OCI-LY7 (cell line): Measurements from ENCODE around the gene MSH3. TPM values are rescaled to one million over a fixed set of nuclear protein-coding genes. Genes with fewer than 3 reads are reported as not detected.

ENCODE experiments used
- Bru-seq: library from RNA; stranded (reverse); fragments of 400-500 nt; gene quantifications from one replicate; lab custom pipeline; 2021; lab: Mats Ljungman, UMichigan
- BruChase-seq, 2 experiments: library from RNA; stranded (reverse); fragments of 400-500 nt; gene quantifications; one replicate each; lab custom pipeline; 2021; lab: Mats Ljungman, UMichigan
- BruUV-seq: library from RNA; stranded (reverse); fragments of 400-500 nt; replicated peaks from 2 replicates; lab custom pipeline; 2021; lab: Mats Ljungman, UMichigan
- CTCF ChIA-PET: fragments of 300-600 bp; sonication (Branson Sonifier 250); formaldehyde crosslinking; loops from one replicate; lab custom pipeline; 2022; ENCODE audit warnings: antibody characterized with exemption; ENCODE audit not compliant: unreplicated experiment; lab: Charles Lee
- POLR2A ChIA-PET: fragments of 300-600 bp; sonication (Branson Sonifier 250); formaldehyde crosslinking; loops from one replicate; lab custom pipeline; 2022; ENCODE audit warnings: antibody characterized with exemption; lab: Charles Lee
- DNase-seq: peaks from one replicate; pipeline ENCODE4 v3.0.0-alpha.2; 2015; ENCODE audit warnings: low spot score
- H2AFZ ChIP-seq: fragments of 200-600 bp; sonication (generic), shearing (Covaris generic); 2 replicates; pipeline ENCODE4 v1.6.1; 2014; ENCODE audit warnings: mild to moderate bottlenecking, antibody characterized with exemption, low read length, moderate library complexity
- H3K27ac ChIP-seq: fragments of 200-600 bp; sonication (generic); 2 replicates; pipeline ENCODE4 v1.5.1; 2014; ENCODE audit warnings: mixed run types, low read depth, mild to moderate bottlenecking, moderate library complexity, low read length, inconsistent platforms; ENCODE audit not compliant: poor library complexity, severe bottlenecking
- H3K36me3 ChIP-seq: fragments of 200-600 bp; sonication (generic); 2 replicates; pipeline ENCODE4 v1.6.1; 2014; ENCODE audit warnings: mild to moderate bottlenecking, antibody characterized with exemption, low read length, moderate library complexity, mixed read lengths; ENCODE audit not compliant: insufficient read depth
- H3K4me1 ChIP-seq: fragments of 200-600 bp; sonication (generic); 2 replicates; pipeline ENCODE4 v1.5.1; 2014; ENCODE audit warnings: mild to moderate bottlenecking, low read length; ENCODE audit not compliant: insufficient read depth, poor library complexity, severe bottlenecking
- H3K4me2 ChIP-seq: fragments of 200-600 bp; sonication (generic); 2 replicates; pipeline ENCODE4 v1.6.1; 2014; ENCODE audit warnings: mild to moderate bottlenecking, low read length
- H3K4me3 ChIP-seq: fragments of 200-600 bp; sonication (generic); 2 replicates; pipeline ENCODE4 v1.5.1; 2014; ENCODE audit warnings: mild to moderate bottlenecking, low read depth, low read length; ENCODE audit not compliant: poor library complexity, severe bottlenecking
- H3K79me2 ChIP-seq: fragments of 200-600 bp; sonication (generic); 2 replicates; pipeline ENCODE4 v1.6.1; 2016; ENCODE audit warnings: low read depth, mild to moderate bottlenecking, low read length, moderate library complexity, mixed read lengths; ENCODE audit not compliant: insufficient read depth
- H3K9me2 ChIP-seq: fragments of 200-600 bp; sonication (generic); 2 replicates; pipeline ENCODE4 v1.6.1; 2016; ENCODE audit warnings: mild to moderate bottlenecking, low read length, mixed read lengths; ENCODE audit not compliant: insufficient read depth
- H3K9me3 ChIP-seq: fragments of 200-600 bp; sonication (generic); 2 replicates; pipeline ENCODE4 v1.6.1; 2014; ENCODE audit warnings: mild to moderate bottlenecking, mixed run types, low read length, mixed read lengths
- H4K20me1 ChIP-seq: fragments of 200-600 bp; sonication (generic); 2 replicates; pipeline ENCODE4 v1.6.1; 2014; ENCODE audit warnings: mild to moderate bottlenecking, antibody characterized with exemption, low read length, moderate library complexity, mixed read lengths; ENCODE audit not compliant: insufficient read depth
- EZH2phosphoT487 ChIP-seq: fragments of 200-600 bp; sonication (generic); IDR thresholded peaks from 2 replicates; pipeline ENCODE4 v1.6.1; 2018; ENCODE audit warnings: low read depth, borderline replicate concordance, mild to moderate bottlenecking, mixed run types, antibody characterized with exemption, low read length, moderate library complexity, mixed read lengths
- intact Hi-C: fragments of 100-400 bp; cut with micrococcal nuclease; formaldehyde crosslinking; loops from one replicate; pipeline ENCODE4 v1.10.0; 2022; ENCODE audit not compliant: unreplicated experiment
- long read RNA-seq: library from polyadenylated mRNA; stranded (forward); transcript quantifications from one replicate; pipeline ENCODE4 v2.0.0, GENCODE V29; 2022
- total RNA-seq, 2 experiments: library from RNA; depleted of rRNA in 1 of 2; stranded (reverse); fragments of >200 nt in 1 of 2; shearing (Covaris generic) in 1 of 2; gene quantifications; 2 replicates each; pipeline ENCODE4 v1.2.3, GENCODE V29; 2014 to 2022
- TF ChIP-seq, protein P1 (sequence below): fragments of 200-600 bp; sonication (generic); conservative IDR thresholded peaks from 2 replicates; pipeline ENCODE4 v1.5.1; 2014; ENCODE audit warnings: mild to moderate bottlenecking, antibody characterized with exemption, low read length, moderate library complexity, mixed read lengths

MSH3 gene
- total RNA-seq (2014; rRNA removed; shearing (Covaris generic)), result 15.4 and 17.1 TPM in 2 replicates
- total RNA-seq (2022), result 26.3 and 28.3 TPM in 2 replicates
- Bru-seq, nascent RNA, result percentile 86 among the genes with signal in this experiment
- BruChase-seq, experiment 1, labeled RNA remaining after a 6-hour chase, result percentile 74 among the genes with signal in this experiment
- percentile 71 among the genes with signal in this experiment for BruChase-seq, experiment 2, labeled RNA remaining after a 2-hour chase
- long read RNA-seq, full-length matches to known transcripts, result 18 of 27 reads
- long read RNA-seq, partial matches to known transcripts, result 4 of 27 reads
- long read RNA-seq, other reads (novel, unspliced or antisense), result 5 of 27 reads

DNA sequence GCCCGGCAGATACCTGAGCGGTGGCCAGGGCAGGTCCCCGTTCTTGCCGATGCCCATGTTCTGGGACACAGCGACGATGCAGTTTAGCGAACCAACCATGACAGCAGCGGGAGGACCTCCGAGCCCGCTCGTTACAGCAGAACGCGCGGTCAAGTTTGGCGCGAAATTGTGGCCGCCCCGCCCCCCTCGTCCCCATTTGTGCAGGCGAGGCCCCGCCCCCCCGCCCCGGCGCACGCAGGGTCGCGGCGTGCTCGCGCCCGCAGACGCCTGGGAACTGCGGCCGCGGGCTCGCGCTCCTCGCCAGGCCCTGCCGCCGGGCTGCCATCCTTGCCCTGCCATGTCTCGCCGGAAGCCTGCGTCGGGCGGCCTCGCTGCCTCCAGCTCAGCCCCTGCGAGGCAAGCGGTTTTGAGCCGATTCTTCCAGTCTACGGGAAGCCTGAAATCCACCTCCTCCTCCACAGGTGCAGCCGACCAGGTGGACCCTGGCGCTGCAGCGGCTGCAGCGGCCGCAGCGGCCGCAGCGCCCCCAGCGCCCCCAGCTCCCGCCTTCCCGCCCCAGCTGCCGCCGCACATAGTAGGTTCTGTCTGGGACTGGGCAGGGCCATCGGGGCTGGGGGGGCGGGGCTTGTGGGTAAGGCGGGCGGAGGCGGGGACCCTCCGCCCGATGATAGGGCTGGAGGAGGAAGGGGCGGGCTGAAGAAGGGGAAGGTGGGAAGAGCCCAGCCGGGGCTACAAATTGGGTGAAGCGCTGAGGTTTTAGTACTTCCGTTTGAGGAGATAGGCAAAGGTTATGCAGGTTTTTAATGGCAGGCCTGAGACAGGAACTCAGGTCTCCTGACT is at the start of gene MSH3, which contains the start of gene DHFR:
MSH3 (plus strand) TSS at position 262 of the 840 bp plus-strand sequence; CDS start at position 338, 76 bp downstream.
DHFR (minus strand) TSS at position 593 of the 840 bp plus-strand sequence; CDS start at position 99, 494 bp downstream.
- peaks cover 10% of the 10 kb centered on the region; the same call in 1 of the 2 replicates for H4K20me1 ChIP-seq
- peak within 1 kb of the TSS; percentile 96 for H3K4me2 ChIP-seq
- H3K9me2 ChIP-seq, result no peaks in the 10 kb centered on the region
- H3K79me2 ChIP-seq, result peaks cover 27% of the 10 kb centered on the region
- ChIA-PET CTCF (interaction anchor here (0.6 kb wide), 3 partner anchors 71 to 1393 kb away, joined by 3 read pairs; no protein-coding TSS in a partner anchor), POLR2A (interaction anchor here (1.0 to 1.4 kb wide), 3 partner anchors 8 to 1619 kb away, joined by 4 to 9 read pairs (median 4); no protein-coding TSS in a partner anchor)
- peaks cover 6% of the 10 kb centered on the region; the same call in 1 of the 2 replicates for H3K9me3 ChIP-seq
- peaks cover 11% of the 10 kb centered on the region for H3K4me1 ChIP-seq
- no peak for TF ChIP-seq EZH2phosphoT487
- TF ChIP-seq, protein P1, sequence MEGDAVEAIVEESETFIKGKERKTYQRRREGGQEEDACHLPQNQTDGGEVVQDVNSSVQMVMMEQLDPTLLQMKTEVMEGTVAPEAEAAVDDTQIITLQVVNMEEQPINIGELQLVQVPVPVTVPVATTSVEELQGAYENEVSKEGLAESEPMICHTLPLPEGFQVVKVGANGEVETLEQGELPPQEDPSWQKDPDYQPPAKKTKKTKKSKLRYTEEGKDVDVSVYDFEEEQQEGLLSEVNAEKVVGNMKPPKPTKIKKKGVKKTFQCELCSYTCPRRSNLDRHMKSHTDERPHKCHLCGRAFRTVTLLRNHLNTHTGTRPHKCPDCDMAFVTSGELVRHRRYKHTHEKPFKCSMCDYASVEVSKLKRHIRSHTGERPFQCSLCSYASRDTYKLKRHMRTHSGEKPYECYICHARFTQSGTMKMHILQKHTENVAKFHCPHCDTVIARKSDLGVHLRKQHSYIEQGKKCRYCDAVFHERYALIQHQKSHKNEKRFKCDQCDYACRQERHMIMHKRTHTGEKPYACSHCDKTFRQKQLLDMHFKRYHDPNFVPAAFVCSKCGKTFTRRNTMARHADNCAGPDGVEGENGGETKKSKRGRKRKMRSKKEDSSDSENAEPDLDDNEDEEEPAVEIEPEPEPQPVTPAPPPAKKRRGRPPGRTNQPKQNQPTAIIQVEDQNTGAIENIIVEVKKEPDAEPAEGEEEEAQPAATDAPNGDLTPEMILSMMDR, result peak; percentile 52
- DNase-seq, result peak; percentile 97
- H2AFZ ChIP-seq, result no peak within 1 kb of the TSS; the same call in 1 of the 2 replicates
- H3K27ac ChIP-seq, result peak within 1 kb of the TSS; percentile 83
- H3K36me3 ChIP-seq, result peaks cover 34% of the 10 kb centered on the region
- H3K4me3 ChIP-seq, result no peak within 1 kb of the TSS
- BruUV-seq, result no TSS peak
- intact Hi-C loops, result loop anchor here (10.0 kb wide), 2 partner anchors 250 to 470 kb away; partner anchors contain the start of gene ZFYVE16

DNA sequence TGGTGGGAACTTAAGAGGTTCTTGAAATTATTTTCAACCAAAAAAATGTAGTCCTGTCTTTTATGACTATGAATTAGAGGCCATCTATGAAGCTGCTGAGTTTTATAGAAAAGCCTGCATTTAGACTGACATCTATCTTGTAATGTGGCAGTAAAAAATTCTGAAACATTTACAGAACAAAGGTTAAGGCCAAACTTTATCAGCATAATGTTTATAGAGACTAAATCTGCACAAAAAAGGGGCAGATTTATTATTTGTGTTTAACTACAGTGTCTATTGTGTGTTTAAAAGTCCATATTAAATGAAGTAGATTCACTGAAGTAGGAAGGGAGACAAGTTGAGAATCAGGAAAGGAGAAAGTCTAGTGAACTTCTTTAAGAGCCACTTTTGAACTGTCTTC is 47.1 kb upstream of the MSH3 start:
- Histone ChIP-seq H3K27ac (no peak overlapping the region), H3K4me1 (peaks cover 3% of the 10 kb centered on the region), H3K4me3 (no peak overlapping the region), H3K4me2 (no peak overlapping the region), H3K9me2 (no peaks in the 10 kb centered on the region), H2AFZ (no peak overlapping the region), H3K36me3 (no peaks in the 10 kb centered on the region), H3K79me2 (no peaks in the 10 kb centered on the region), H3K9me3 (peaks cover 11% of the 10 kb centered on the region; the same call in 1 of the 2 replicates), H4K20me1 (no peaks in the 10 kb centered on the region)
- no peak for TF ChIP-seq EZH2phosphoT487
- TF ChIP-seq, protein P1, result no peak
- no peak for DNase-seq
- POLR2A ChIA-PET, result no interaction called here
- CTCF ChIA-PET, result no interaction called here
- no TSS peak for BruUV-seq
- intact Hi-C loops, result no loop called here
